HepG2 (cell line): ENCODE results near the gene CPED1. TPM values are rescaled to one million over a fixed set of nuclear protein-coding genes. Genes with fewer than 3 reads are reported as not detected.

ENCODE experiments used
- ATAC-seq: fragments of 200-7000 bp; cut with Tn5 transposase; 3 replicates; pipeline ENCODE4 v1.9.1; 2020; ENCODE audit warnings: mild to moderate bottlenecking, moderate library complexity
- BruUV-seq: library from RNA; stranded (reverse); fragments of 400-500 nt; replicated peaks from 2 replicates; lab custom pipeline; 2021; lab: Mats Ljungman, UMichigan
- CTCF ChIA-PET: fragments of 300-600 bp; formaldehyde crosslinking; extraction: SDS; loops from one replicate; lab custom pipeline; 2021; ENCODE audit warnings: low total read pairs, inconsistent platforms, low intra/inter-chr PET ratio; lab: Yijun Ruan, JAX
- POLR2A ChIA-PET: fragments of 350-600 bp; sonication (Branson Sonifier 250); formaldehyde crosslinking; loops from one replicate; lab custom pipeline; 2020; ENCODE audit warnings: antibody characterized with exemption, inconsistent platforms; lab: Yijun Ruan, JAX
- DNase-seq: peaks from one replicate; pipeline ENCODE4 v3.0.0-alpha.2; 2015; ENCODE audit warnings: low spot score
- FAIRE-seq: peaks from 3 replicates; lab custom pipeline; 2011; peaks lifted over from hg19 to GRCh38; lab: Jason Lieb, UNC
- H2AFZ ChIP-seq: one replicate; pipeline ENCODE4 v1.6.1; 2011; ENCODE audit warnings: low read length, inconsistent platforms
- H3K27ac ChIP-seq: fragments of 300-600 bp; 3 replicates; pipeline ENCODE4 v1.8.0; 2011; ENCODE audit warnings: mixed run types, mild to moderate bottlenecking, mixed read lengths, low read length, inconsistent platforms; ENCODE audit not compliant: insufficient read depth; ENCODE audit errors: extremely low read length
- H3K27me3 ChIP-seq, 2 experiments: fragments of 200-600 bp in 1 of 2; 2 replicates in 1 of 2; 3 replicates in 1 of 2; pipeline versions ENCODE4 v1.6.0 to v1.8.0; 2011; ENCODE audit warnings: low read length in 2 of 2, mild to moderate bottlenecking in 2 of 2, moderate library complexity in 2 of 2, inconsistent platforms in 1 of 2; ENCODE audit not compliant: insufficient read depth in 2 of 2, control insufficient read depth in 1 of 2
- H3K36me3 ChIP-seq, 2 experiments: fragments of 200-600 bp in 1 of 2; replicated peaks in 1 of 2; 2 replicates in 1 of 2; 3 replicates in 1 of 2; pipeline versions ENCODE4 v1.5.1 to v1.8.0; 2011; ENCODE audit warnings: low read length in 2 of 2, inconsistent platforms in 1 of 2; ENCODE audit not compliant: insufficient read depth in 2 of 2, control insufficient read depth in 1 of 2
- H3K4me1 ChIP-seq: 2 replicates; pipeline ENCODE4 v1.5.1; 2012; ENCODE audit warnings: low read length, inconsistent platforms; ENCODE audit not compliant: insufficient read depth
- H3K4me2 ChIP-seq: 2 replicates; pipeline ENCODE4 v1.6.0; 2011; ENCODE audit warnings: low read depth, low read length, inconsistent platforms
- H3K4me3 ChIP-seq, 3 experiments: fragments of 200-600 bp in 1 of 3; sonication (generic), shearing (Covaris generic) in 1 of 3; replicated peaks in 1 of 3; 2 replicates each; pipeline ENCODE4 v1.5.1; 2011 to 2016; ENCODE audit warnings: low read length in 3 of 3, inconsistent platforms in 2 of 3, low read depth in 2 of 3, mild to moderate bottlenecking in 2 of 3, control low read depth in 1 of 3, mixed read lengths in 1 of 3; ENCODE audit not compliant: insufficient read depth in 1 of 3
- H3K79me2 ChIP-seq: one replicate; pipeline ENCODE4 v1.6.1; 2011; ENCODE audit warnings: low read length, inconsistent platforms; ENCODE audit not compliant: insufficient read depth
- H3K9ac ChIP-seq: 2 replicates; pipeline ENCODE4 v1.6.0; 2011; ENCODE audit warnings: mild to moderate bottlenecking, low read depth, low read length, inconsistent platforms; ENCODE audit not compliant: insufficient read depth
- H3K9me3 ChIP-seq: 2 replicates; pipeline ENCODE4 v1.5.1; 2012; ENCODE audit warnings: mild to moderate bottlenecking, low read length
- H4K20me1 ChIP-seq: 2 replicates; pipeline ENCODE4 v1.6.0; 2011; ENCODE audit warnings: inconsistent platforms, mild to moderate bottlenecking, low read length, moderate library complexity; ENCODE audit not compliant: insufficient read depth
- GPBP1L1 ChIP-seq: sonication (generic); formaldehyde crosslinking; IDR thresholded peaks from 2 replicates; pipeline ENCODE4 v1.5.0; 2020; ENCODE audit warnings: mild to moderate bottlenecking, missing genetic modification reagents
- GTF2F1 ChIP-seq: fragments of 150-350 bp; IDR thresholded peaks from 2 replicates; pipeline ENCODE4 v1.6.1; 2014; ENCODE audit warnings: low read length
- JDP2 ChIP-seq: sonication (generic); formaldehyde crosslinking; IDR thresholded peaks from 2 replicates; pipeline ENCODE4 v1.8.1; 2022; ENCODE audit warnings: missing genetic modification reagents, borderline replicate concordance
- MNT ChIP-seq: fragments of 450-650 bp; IDR thresholded peaks from 2 replicates; pipeline ENCODE4 v1.6.1; 2016
- NFYB ChIP-seq: sonication (generic); formaldehyde crosslinking; IDR thresholded peaks from 2 replicates; pipeline ENCODE4 v1.4.0; 2020; ENCODE audit warnings: missing genetic modification reagents
- NRL ChIP-seq: sonication (generic); formaldehyde crosslinking; IDR thresholded peaks from 2 replicates; pipeline ENCODE4 v1.5.0; 2020; ENCODE audit warnings: missing genetic modification reagents, mild to moderate bottlenecking, moderate library complexity, borderline replicate concordance
- UBTF ChIP-seq: sonication (generic); formaldehyde crosslinking; IDR thresholded peaks from 2 replicates; pipeline ENCODE4 v1.4.0; 2020; ENCODE audit warnings: mild to moderate bottlenecking, missing genetic modification reagents
- ZNF101 ChIP-seq: sonication (generic); formaldehyde crosslinking; IDR thresholded peaks from 2 replicates; pipeline ENCODE4 v1.4.0; 2020; ENCODE audit warnings: mild to moderate bottlenecking, low read depth, missing genetic modification reagents, borderline replicate concordance
- ZNF251 ChIP-seq: sonication (generic); formaldehyde crosslinking; IDR thresholded peaks from 2 replicates; pipeline ENCODE4 v1.9.0; 2021; ENCODE audit warnings: mild to moderate bottlenecking, missing genetic modification reagents
- ZNF564 ChIP-seq: sonication (generic); formaldehyde crosslinking; IDR thresholded peaks from 2 replicates; pipeline ENCODE4 v1.8.1; 2023; ENCODE audit warnings: mild to moderate bottlenecking, missing genetic modification reagents
- in situ Hi-C: cut with HindIII; loops from 2 replicates; pipeline ENCODE4 v1.10.0; 2017; ENCODE audit warnings: low pct_unique_long_range_greater_than_20kb; ENCODE audit not compliant: extremely low pct_ligation_motif_present
- intact Hi-C: fragments of 100-400 bp; cut with micrococcal nuclease; formaldehyde crosslinking; loops from one replicate; pipeline ENCODE4 v1.10.0; 2022; ENCODE audit not compliant: unreplicated experiment
- polyA plus RNA-seq, 8 experiments: library from polyadenylated mRNA; depleted of rRNA in 3 of 8; stranded (reverse) in 7 of 8; unstranded in 1 of 8; fragments of >200 nt; fragmentation: Illumina TruSeq in 4 of 8; extraction: Trizol in 4 of 8; gene quantifications; 2 replicates each; pipeline versions ENCODE4 v1.2.1 to v1.2.3, GENCODE V29; 2011 to 2016; ENCODE audit warnings: low read depth in 4 of 8, missing spikeins in 1 of 8, mixed read lengths in 1 of 8; ENCODE audit not compliant: insufficient read depth in 1 of 8
- total RNA-seq, 5 experiments: library from RNA; depleted of rRNA; stranded (reverse); fragments of >200 nt; fragmentation: Illumina TruSeq; extraction: Trizol; gene quantifications; 2 replicates each; pipeline ENCODE4 v1.2.3, GENCODE V29; 2016; ENCODE audit warnings: low read depth in 1 of 5

CPED1 gene
- total and polyA plus RNA-seq, 2 of the 13 experiments (the other 11 are each of a cell fraction or from before 2014, with no cell fraction given), result 11.5 to 27.0 TPM

GRCh38 chr7:121113288-121113687, 124.8 kb downstream of the CPED1 start:
- Histone ChIP-seq H3K9me3 (no peaks in the 10 kb centered on the region), H3K79me2 (no peaks in the 10 kb centered on the region), H2AFZ (no peak overlapping the region), H3K4me1 (no peaks in the 10 kb centered on the region), H3K27ac (no peak overlapping the region), H3K9ac (no peak overlapping the region), H3K27me3 (no peaks in the 10 kb centered on the region), H3K4me3 (no peak overlapping the region), H3K36me3 (no peaks in the 10 kb centered on the region), H4K20me1 (no peaks in the 10 kb centered on the region), H3K4me2 (no peak overlapping the region)
- BruUV-seq, result no TSS peak
- intact Hi-C loops, result no loop called here
- in situ Hi-C loops, result no loop called here
- ATAC-seq (no peak), DNase-seq (no peak), FAIRE-seq (no peak)
- TF ChIP-seq JDP2 (no peak), UBTF (no peak), ZNF101 (CRISPR knock-in tag) (no peak), NRL (no peak), GTF2F1 (no peak), ZNF564 (CRISPR knock-in tag) (no peak), NFYB (CRISPR knock-in tag) (no peak), MNT (no peak), ZNF251 (no peak), GPBP1L1 (no peak)
- ChIA-PET POLR2A (no interaction called here), CTCF (no interaction called here)
